NCI-H2171 (cell line): ENCODE results near the gene GPRC5D.
A peak's percentile ranks its signal among the peaks of the same experiment; 100 is the strongest.

Source experiments
- DNase-seq: peaks from one replicate; lab custom pipeline; 2025; lab: John Stamatoyannopoulos, UW

The GPRC5D gene

DNA sequence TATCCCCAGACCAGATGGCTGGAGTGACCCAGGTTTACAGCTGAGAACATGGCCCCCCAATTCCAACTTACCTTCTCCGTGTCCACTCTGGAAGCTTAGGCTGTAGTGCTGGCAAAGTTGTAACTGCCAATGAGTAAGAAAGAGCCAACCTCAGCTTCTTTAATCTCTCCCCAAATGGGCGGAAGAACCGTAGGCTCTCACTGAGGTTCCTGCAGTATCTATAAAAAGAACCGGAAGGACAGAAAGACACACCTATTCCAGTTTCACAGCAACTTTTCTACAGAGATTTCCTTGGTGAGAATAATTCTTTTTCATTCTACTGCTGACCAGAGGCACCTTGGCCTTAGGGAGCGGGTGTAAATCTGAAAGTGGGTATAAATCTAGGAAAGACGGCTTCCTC, at the start of gene GPRC5D:
Gene GPRC5D (minus strand): TSS at position 135 of the 400 bp plus-strand sequence. CDS start 1,786 bp downstream, outside the sequence.
- DNase-seq, result no peak

DNA sequence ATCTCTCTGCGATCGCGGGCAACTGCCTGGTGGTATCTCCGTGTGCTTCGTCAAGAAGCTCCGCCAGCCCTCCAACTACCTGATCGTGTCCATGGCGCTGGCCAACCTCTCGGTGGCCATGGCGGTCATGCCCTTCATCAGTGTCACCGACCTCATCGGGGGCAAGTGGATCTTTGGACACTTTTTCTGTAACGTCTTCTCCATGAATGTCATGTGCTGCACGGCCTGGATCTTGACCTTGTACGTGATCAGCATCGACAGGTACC, 49.7 kb upstream of the GPRC5D start:
- no peak for DNase-seq

- no peak for DNase-seq
These were observed 49.2 kb upstream of the GPRC5D start for GRCh38 chr12:13000925-13001774.

- no peak for DNase-seq
These were observed 48.6 kb upstream of the GPRC5D start for GRCh38 chr12:13000616-13000924.

- peak; percentile 73 for DNase-seq
These were observed 48.1 kb upstream of the GPRC5D start, which contains the start of gene HEBP1 for GRCh38 chr12:12999959-13000615. Gene HEBP1, minus strand, starts transcription at chr12:13000265. Its CDS starts 151 bp downstream, at chr12:13000114.

DNA sequence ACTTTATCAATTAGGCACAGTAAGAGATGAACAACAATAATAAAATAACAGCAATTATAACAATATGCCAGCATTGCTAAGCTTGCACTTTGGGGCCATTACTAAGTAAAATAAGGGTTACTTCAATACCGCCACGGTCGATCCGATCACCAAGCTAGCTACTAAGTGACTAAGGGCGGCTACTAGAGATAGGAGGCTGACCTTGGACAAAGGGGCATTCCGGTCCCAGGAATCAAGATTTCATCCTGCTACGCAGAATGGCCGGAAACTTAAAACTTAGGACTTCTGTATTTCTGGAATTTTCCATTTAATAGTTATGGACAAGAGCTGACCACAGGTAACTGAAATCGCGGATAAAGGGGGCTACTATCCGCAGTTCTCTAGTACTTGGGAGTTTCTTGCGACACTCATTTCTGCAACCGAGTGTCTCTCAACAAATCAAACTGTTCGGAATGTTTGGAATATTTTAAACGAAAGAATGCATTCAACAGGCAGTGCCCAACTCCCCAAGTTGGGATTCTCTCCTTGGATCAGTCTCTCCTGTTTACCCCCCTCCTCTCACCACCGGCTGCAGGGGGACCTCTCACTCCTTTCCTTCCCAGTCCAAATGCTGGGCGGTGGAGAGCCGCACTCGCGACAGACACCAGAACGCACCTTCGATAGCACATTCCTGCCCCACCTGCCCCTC, 47.4 kb upstream of the GPRC5D start:
- DNase-seq, result no peak

- DNase-seq, result no peak
These were observed 46.3 kb upstream of the GPRC5D start for GRCh38 chr12:12998248-12998647.

DNA sequence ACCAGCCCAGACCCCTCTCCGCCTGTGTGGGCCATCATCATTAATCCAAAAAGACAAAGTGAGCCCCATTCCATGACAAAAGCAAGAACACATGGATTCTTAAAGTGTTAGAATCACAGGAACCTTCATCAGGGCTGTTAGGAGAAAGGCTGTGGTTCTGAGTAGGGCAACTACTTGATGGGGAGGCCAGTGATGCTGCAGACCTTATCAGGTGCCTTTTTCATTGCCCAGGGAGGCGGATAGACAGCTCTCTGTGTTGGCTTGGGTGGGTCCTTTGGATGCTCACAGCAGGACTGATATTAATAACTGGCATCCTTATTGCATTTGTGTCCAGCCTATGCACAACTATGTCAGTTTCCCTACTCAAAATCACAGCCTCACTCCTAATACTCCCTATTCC, 45.8 kb upstream of the GPRC5D start:
- no peak for DNase-seq

GRCh38 chr12:12997156-12997555, 45.2 kb upstream of the GPRC5D start:
- no peak for DNase-seq

- no peak for DNase-seq
These were observed 44.2 kb upstream of the GPRC5D start for GRCh38 chr12:12996209-12996608.

DNA sequence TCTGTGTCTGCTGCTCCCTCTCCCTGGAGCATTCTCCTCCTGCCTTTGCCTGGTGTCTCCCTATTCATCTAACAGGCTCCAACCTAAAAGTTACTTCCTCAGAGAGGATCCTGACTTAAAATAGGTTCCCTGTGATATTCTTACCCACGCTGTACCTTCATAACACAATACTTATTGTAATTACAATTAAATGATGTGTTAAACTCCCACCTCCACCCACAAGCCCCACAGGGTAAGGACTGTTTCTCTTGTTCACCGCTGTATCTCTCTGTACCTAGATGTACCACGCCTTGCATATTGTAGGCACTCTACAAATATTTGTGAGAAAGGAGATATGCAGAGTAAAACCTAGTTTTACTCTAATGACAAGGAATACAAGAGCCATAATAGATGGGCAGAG, 43.1 kb upstream of the GPRC5D start:
- no peak for DNase-seq

DNA sequence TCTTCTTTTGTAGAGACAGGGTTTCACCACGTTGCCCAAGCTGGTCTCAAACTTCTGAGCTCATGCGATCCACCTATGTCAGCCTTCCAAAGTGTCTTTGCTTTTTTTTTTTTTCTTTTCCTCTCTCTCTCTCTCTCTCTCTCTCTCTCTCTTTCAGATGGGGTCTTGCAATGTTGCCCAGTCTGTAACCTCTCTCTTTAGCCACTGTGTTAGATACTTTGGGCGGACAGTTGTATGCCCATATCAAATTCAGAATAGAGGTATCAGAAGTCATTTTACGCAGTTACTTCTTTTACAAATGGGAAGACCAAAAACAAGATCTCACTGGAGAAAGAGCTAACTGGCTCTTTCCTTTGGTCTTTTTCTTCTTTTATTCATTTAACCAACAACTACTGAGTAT, 41.4 kb upstream of the GPRC5D start:
- DNase-seq, result no peak

DNA sequence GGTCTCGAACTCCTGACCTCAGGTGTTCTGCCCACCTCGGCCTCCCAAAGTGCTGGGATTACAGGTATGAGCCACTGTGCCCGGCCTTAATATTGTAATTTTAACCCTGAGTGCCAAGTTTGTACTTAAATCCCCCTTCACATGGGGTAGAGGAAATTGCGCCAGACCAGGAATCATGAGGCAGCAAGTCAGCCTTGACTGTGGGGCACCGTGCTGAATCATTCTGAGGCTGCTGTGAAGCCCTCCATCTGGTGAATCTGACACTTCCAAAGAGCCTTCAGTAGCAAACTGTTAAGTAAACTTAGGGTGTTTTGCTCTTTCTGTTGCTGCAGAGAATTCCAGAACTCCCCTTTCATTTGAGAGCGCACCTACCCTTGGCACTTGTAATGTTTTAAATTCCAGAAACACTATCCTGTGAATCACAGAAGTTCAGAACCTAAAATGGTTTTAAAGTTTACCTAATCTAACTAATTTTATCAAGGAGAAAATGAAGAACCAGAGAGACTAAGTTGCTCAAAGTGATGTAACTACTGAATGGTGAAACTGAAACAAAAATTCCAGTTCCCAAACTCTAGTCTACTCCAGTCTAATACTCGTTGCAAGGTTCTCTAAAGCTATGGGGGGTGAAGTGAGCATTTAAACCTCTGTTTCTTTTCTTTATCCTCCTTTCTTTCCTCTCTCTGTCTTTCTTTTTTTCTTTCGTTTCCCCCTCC, 40.6 kb upstream of the GPRC5D start:
- DNase-seq, result no peak

DNA sequence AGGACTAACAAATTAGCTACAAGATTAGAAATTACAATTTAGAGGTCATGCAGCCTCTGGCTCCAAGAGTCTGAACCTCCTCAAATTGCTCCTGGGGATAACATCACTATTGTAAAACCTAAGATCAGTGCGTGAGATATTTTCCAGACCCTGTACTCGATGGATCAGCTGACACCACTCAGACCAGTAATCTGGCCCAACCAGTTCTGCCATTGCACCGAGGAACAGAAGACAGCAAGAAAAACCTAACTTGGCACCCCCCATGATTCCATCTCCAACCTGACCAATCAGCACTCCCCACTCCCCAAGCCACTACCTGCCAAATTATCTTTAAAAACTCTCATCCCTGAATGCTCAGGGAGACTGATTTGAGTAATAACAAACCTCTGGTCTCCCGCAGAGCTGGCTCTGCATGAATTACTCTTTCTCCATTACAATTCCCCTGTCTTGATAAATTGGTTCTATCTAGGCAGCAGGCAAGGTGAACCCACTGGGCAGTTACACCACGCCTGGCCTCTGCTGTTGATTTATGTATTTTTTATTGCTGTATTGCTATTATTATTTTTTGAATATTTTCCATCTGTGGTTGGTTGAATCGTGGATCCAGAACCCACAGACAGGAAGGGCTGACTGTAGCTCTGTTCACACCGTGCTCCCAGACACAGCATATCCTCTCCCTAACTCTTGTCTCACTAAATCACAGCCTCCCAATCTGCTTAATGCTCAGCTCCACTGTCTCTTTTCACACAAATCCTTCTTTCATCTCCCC, 38.9 kb upstream of the GPRC5D start:
- DNase-seq, result no peak

- DNase-seq, result no peak
These were observed 35.5 kb upstream of the GPRC5D start for GRCh38 chr12:12987421-12987820.

DNA sequence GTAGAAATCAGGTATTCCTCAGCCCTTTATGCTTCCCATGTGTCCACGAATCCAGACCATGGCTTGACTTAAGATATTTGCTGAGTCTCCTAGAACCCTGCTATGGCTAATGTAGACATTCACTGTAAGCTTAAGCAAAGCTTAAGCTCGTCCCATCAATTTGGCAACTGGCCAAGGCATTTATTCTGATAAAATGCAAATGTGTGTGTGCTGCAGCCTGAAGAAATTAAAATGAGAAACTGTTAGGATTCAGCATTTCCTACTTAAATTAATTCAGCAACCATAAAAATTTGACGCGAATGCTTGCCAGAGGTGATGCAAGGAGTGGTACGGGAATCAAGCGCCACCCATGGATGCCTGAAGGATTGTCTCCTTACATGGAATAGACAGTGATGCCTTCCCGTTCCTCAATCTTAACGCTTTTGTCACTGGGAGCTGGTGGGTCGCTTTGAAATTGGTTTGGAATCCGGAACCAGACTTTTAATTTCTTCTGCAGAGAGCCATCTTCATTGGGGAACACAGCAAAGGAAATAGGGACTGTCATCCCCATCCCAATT, 34.9 kb upstream of the GPRC5D start:
- DNase-seq, result no peak

DNA sequence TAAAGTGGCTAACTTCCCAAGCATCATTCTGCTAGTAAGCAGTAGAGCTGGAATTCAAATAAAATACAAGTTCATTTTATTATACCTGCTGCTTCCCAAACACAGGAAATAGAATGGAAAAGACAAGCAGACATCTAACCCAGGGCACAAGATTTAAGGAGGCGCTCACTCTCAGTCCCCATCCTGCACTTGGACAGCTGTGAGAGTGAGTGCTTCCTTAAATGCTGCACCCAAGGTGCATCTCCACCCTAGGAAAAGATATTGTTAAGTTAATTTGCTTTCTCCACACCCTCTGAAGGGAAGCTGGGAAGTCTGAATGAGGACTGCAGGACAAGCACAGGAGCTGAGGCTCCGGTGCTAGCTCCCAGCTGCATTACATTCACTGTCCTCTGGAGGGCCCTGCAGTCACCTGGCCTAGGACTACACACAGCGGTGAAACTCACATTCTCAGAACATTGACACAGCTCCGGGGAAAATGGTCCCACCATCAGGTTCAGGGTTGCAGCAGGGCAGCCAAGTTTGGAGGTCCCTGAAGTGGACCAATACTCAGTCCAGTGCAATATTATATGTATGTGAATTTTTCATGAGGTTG, 33.9 kb upstream of the GPRC5D start:
- DNase-seq, result no peak

DNA sequence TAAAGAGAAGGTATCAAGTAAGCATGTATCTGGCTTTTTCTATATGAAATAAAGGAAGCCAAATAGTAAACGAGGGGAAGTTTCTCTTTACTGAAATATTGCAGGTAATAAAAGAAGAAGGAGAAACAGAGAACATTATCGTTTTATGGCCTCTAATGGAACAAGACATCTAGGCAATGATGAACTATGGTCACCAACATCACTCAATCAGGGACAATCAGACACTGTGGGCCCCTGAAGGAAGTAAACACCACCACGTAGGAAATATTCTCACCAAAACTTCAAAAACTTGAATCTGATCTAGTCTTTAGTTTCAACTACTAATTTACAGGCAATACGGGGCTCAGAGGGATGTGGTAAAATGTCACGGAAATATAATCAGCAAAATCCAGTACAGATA, 32.2 kb upstream of the GPRC5D start:
- no peak for DNase-seq

DNA sequence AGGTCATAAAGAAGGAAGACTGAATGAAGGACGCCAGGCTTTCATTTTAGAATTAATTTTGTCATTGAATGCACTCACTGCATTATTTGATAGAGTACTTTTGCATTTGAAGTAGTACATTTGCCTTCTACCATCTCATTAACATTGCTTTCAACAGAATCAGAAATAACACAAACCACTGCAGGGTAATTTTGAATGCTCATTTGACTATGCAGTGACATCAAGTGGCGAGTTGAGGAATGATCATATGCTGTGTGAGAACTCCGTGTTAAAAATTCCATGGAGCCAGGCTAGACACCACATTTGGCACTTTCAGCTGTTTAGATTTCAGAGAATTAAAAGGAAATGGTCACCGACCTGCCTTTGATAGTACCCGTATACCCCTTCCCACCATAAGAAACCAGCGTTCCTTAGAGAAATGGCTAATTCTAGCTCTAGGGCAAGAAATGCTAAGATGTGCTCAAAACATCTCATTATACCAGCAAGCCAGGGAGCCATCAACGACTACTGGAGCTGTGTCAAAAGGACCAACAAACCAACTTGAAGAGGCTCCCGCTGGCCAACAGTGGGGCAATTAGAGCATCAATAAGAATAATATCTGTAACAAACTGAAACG, 31.6 kb upstream of the GPRC5D start:
- DNase-seq, result no peak

- no peak for DNase-seq
These were observed 30.4 kb upstream of the GPRC5D start for GRCh38 chr12:12982331-12982730.
